Spleen (tissue), 11 donors: ENCODE data around the gene KLHL6. TPM values are rescaled to one million over a fixed set of nuclear protein-coding genes. Genes with fewer than 3 reads are reported as not detected.

ENCODE experiments used
- DNase-seq: peaks from one replicate; pipeline ENCODE4 v3.0.0-alpha.2; 2020
- H3K27ac ChIP-seq, 8 donors: fragments of 200-600 bp; sonication (generic) in 7 of 8; 1 replicate in 4 of 8; 2 replicates in 4 of 8; pipeline versions ENCODE4 v1.5.0 to v1.8.0; 2016 to 2021; ENCODE audit warnings: inconsistent platforms in 4 of 8, mild to moderate bottlenecking in 4 of 8, moderate library complexity in 1 of 8
- H3K27me3 ChIP-seq, 7 donors: fragments of 200-600 bp; sonication (generic) in 6 of 7; replicated peaks in 1 of 7; 1 replicate in 4 of 7; 2 replicates in 3 of 7; pipeline versions ENCODE4 v1.5.0 to v1.8.0; 2016 to 2021; ENCODE audit warnings: inconsistent platforms in 3 of 7, mild to moderate bottlenecking in 1 of 7
- H3K36me3 ChIP-seq, 6 donors: fragments of 200-600 bp; sonication (generic) in 5 of 6; 1 replicate in 4 of 6; 2 replicates in 2 of 6; pipeline versions ENCODE4 v1.5.0 to v1.8.0; 2016 to 2021; ENCODE audit warnings: inconsistent platforms in 2 of 6
- H3K4me1 ChIP-seq, 6 donors: fragments of 200-600 bp; sonication (generic) in 5 of 6; 1 replicate in 3 of 6; 2 replicates in 3 of 6; pipeline versions ENCODE4 v1.5.0 to v1.8.0; 2016 to 2021; ENCODE audit warnings: inconsistent platforms in 3 of 6
- H3K4me3 ChIP-seq, 8 donors: fragments of 200-600 bp; sonication (generic) in 7 of 8; 1 replicate in 4 of 8; 2 replicates in 4 of 8; pipeline versions ENCODE4 v1.5.0 to v1.8.0; 2016 to 2021; ENCODE audit warnings: inconsistent platforms in 4 of 8, mild to moderate bottlenecking in 4 of 8, moderate library complexity in 2 of 8
- H3K9me3 ChIP-seq, 8 donors: fragments of 200-600 bp; sonication (generic) in 7 of 8; 1 replicate in 4 of 8; 2 replicates in 4 of 8; pipeline versions ENCODE4 v1.5.0 to v1.8.0; 2016 to 2021; ENCODE audit warnings: inconsistent platforms in 4 of 8
- POLR2A ChIP-seq, 3 donors: fragments of 450-650 bp; IDR thresholded peaks; one replicate each; pipeline ENCODE4 v1.5.1; 2017; ENCODE audit warnings: antibody characterized with exemption in 3 of 3, mild to moderate bottlenecking in 1 of 3
- POLR2AphosphoS5 ChIP-seq, 3 donors: sonication (generic); formaldehyde crosslinking; IDR thresholded peaks; one replicate each; pipeline ENCODE4 v1.5.1; 2017; ENCODE audit warnings: antibody characterized with exemption in 3 of 3
- WGBS, 5 donors: extraction: QIAGEN DNeasy Blood & Tissue Kit in 3 of 5; methylation state at CpG; one replicate each; pipeline versions ENCODE4 v1.1.5 to v1.1.7; 2013 to 2018; 5-methylcytosine and 5-hydroxymethylcytosine counted together
- intact Hi-C: fragments of 100-400 bp; cut with DNase I; formaldehyde crosslinking; loops from one replicate; pipeline ENCODE4 v1.15.0; 2023; ENCODE audit warnings: low total_unique reads
- polyA plus RNA-seq, 3 donors: library from polyadenylated mRNA; stranded (reverse); fragments of 200-250 nt; gene quantifications; one replicate each; pipeline ENCODE4 v1.2.1, GENCODE V29; 2013
- total RNA-seq, 7 donors: library from RNA; depleted of rRNA in 3 of 7; stranded (reverse); fragments of >200 nt in 3 of 7; fragmentation: NEBNext Ultra II Directional in 4 of 7; extraction: Animal tissue kit (Norgen Biotek cat#: 25700) in 4 of 7; gene quantifications; one replicate each; pipeline versions ENCODE4 v1.1.0 to v1.2.1, GENCODE V29; 2016 to 2021
- TF ChIP-seq, protein P1 (sequence below), 11 experiments: fragments of 200-600 bp in 7 of 11; fragments of 450-650 bp in 4 of 11; sonication (generic) in 4 of 11; IDR thresholded peaks in 8 of 11; conservative IDR thresholded peaks in 3 of 11; 1 replicate in 7 of 11; 2 replicates in 4 of 11; pipeline versions ENCODE4 v1.4.0 to v1.8.0; 2016 to 2021; ENCODE audit warnings: antibody characterized with exemption in 11 of 11, inconsistent platforms in 4 of 11, mild to moderate bottlenecking in 1 of 11
- donor health status: healthy with polysubstance abuse.
- donor health status: DM: no; HTN: no; CAD: no; lungs with moderate emphysema.
- donor health status: DM: no; HTN: no; CAD: no.
- donor health status: Bipolar disorder and iron deficiency.
- donor health status: healthy.
- donor health status: DM: no; HTN: no; CAD: no.
- donor health status: DM: yes; HTN: yes; CAD: no.

Gene KLHL6
- total and polyA plus RNA-seq, 10 donors = 10.8 to 51.8 (median 33.0) TPM

DNA sequence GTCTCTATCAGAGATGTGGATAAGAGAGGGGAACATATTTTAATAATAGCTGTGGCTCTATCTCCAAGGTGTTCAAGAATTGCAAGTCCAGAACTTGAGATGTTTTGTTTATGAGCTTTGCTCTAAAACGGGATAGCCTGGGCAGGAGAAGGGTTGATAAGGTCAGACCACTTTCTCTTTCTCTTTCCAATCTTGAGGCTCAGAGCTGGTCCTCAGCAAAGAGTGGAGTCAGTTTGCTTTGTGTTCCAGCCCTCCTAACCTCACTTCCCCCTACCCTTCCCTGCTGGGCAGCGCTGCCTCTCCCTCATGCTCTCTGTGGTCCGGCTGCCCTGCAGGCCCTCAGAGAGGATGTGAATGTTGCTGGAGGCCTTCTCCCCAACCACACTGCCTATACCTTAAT, 13.8 kb downstream of the KLHL6 start:
- no peaks in the 10 kb centered on the region for H3K27me3 ChIP-seq
- peak overlapping the region in 6 of 8 donors; percentile 37 to 83 (median 72) for H3K27ac ChIP-seq
- H3K4me1 ChIP-seq = peaks cover 11 to 97% (median 74%) of the 10 kb centered on the region in 6 donors
- intact Hi-C loops = no loop called here
- H3K9me3 ChIP-seq = no peaks in the 10 kb centered on the region
- TF ChIP-seq POLR2AphosphoS5 (IDR thresholded peaks at IDR 0.05) = peak in 2 of 3 donors; percentile 58 to 66
- TF ChIP-seq POLR2A (IDR thresholded peaks at IDR 0.05) = no peak
- TF ChIP-seq, protein P1, sequence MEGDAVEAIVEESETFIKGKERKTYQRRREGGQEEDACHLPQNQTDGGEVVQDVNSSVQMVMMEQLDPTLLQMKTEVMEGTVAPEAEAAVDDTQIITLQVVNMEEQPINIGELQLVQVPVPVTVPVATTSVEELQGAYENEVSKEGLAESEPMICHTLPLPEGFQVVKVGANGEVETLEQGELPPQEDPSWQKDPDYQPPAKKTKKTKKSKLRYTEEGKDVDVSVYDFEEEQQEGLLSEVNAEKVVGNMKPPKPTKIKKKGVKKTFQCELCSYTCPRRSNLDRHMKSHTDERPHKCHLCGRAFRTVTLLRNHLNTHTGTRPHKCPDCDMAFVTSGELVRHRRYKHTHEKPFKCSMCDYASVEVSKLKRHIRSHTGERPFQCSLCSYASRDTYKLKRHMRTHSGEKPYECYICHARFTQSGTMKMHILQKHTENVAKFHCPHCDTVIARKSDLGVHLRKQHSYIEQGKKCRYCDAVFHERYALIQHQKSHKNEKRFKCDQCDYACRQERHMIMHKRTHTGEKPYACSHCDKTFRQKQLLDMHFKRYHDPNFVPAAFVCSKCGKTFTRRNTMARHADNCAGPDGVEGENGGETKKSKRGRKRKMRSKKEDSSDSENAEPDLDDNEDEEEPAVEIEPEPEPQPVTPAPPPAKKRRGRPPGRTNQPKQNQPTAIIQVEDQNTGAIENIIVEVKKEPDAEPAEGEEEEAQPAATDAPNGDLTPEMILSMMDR (IDR thresholded peaks at IDR 0.05 in 8 of 11, conservative IDR thresholded peaks at IDR 0.05 in 3 of 11) = peak in 1 of 11 experiments; percentile 4
- DNase-seq = no peak
- peak overlapping the region in 1 of 8 donors; percentile 13 for H3K4me3 ChIP-seq
- 14 to 46% (median 35%) methylated on average over 3 of the region's 3 CpGs for WGBS, 5 donors
- H3K36me3 ChIP-seq = peaks cover 0 to 8% (median 0%) of the 10 kb centered on the region in 6 donors

DNA sequence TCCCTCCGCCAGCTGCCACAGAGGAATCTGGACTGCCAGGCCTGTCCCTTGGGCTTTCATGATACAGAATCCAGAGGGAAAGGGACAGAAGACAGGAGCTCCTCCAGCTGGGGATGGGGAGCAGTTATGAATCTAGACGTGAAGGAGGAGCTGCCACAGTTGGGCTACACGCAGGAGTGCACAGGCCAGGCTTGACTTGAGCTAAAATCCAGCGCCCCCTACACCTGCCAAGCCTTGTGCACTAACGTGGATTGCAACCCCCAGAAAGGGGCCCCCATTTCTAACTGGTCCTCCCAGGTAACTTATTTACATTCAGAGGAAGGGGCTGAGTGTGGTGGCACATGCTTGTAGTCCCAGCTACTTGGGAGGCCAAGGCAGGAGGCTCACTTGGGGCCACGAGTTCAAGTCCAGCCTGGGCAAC, 14.3 kb downstream of the KLHL6 start:
- Histone ChIP-seq H3K27ac (peak overlapping the region; percentile 37 to 83 (median 63)), H3K36me3 (peaks cover 0 to 6% (median 0%) of the 10 kb centered on the region in 6 donors), H3K27me3 (no peaks in the 10 kb centered on the region), H3K4me1 (peaks cover 11 to 97% (median 76%) of the 10 kb centered on the region in 6 donors), H3K4me3 (peak overlapping the region in 1 of 8 donors; percentile 45), H3K9me3 (no peaks in the 10 kb centered on the region)
- intact Hi-C loops = no loop called here
- TF ChIP-seq, protein P1 (IDR thresholded peaks at IDR 0.05 in 8 of 11, conservative IDR thresholded peaks at IDR 0.05 in 3 of 11) = no peak
- TF ChIP-seq POLR2A (IDR thresholded peaks at IDR 0.05) (no peak), POLR2AphosphoS5 (IDR thresholded peaks at IDR 0.05) (no peak)
- DNase-seq = no peak
- WGBS, 5 donors = 68 to 78% (median 70%) methylated on average over 6 of the region's 6 CpGs

GRCh38 chr3:183540501-183541234, 14.8 kb downstream of the KLHL6 start:
- H3K4me3 ChIP-seq = peak overlapping the region in 1 of 8 donors; percentile 45
- H3K4me1 ChIP-seq = peaks cover 11 to 97% (median 76%) of the 10 kb centered on the region in 6 donors
- peak; percentile 31 to 78 (median 64) for TF ChIP-seq POLR2AphosphoS5 (IDR thresholded peaks at IDR 0.05)
- TF ChIP-seq, protein P1 (IDR thresholded peaks at IDR 0.05 in 8 of 11, conservative IDR thresholded peaks at IDR 0.05 in 3 of 11) = no peak
- intact Hi-C loops = no loop called here
- no peaks in the 10 kb centered on the region for H3K27me3 ChIP-seq
- H3K36me3 ChIP-seq = peaks cover 0 to under 1% (median 0%) of the 10 kb centered on the region in 6 donors
- 47 to 56% (median 51%) methylated on average over 14 of the region's 14 CpGs for WGBS, 5 donors
- H3K9me3 ChIP-seq = no peaks in the 10 kb centered on the region
- H3K27ac ChIP-seq = peak overlapping the region; percentile 37 to 83 (median 63)
- DNase-seq = peak; percentile 87

DNA sequence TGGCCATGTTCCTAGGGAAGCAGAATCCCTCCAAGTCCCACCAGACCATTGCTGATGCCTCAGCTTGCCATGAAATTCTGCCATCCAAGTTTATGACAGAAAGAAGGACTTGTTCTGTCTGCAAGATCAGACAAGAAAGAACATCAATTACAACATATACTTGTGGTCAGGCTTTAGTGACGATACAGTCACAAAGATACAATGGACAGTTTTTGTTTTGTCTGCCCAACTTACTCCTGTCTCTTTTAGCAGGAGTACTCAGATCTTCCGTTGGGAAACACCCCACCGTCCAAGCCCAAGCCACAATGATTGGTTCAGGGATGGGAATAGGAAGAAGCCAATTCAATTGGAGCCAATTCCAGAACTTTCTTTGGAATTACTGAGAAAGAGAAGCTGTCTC, 15.7 kb downstream of the KLHL6 start:
- peak overlapping the region in 6 of 8 donors; percentile 9 to 83 (median 72) for H3K27ac ChIP-seq
- H3K27me3 ChIP-seq = no peaks in the 10 kb centered on the region
- H3K4me3 ChIP-seq = no peak overlapping the region
- WGBS, 5 donors = 60 to 79% (median 68%) methylated on average over 3 of the region's 3 CpGs
- TF ChIP-seq POLR2A (IDR thresholded peaks at IDR 0.05) = no peak
- no peak for TF ChIP-seq POLR2AphosphoS5 (IDR thresholded peaks at IDR 0.05)
- TF ChIP-seq, protein P1 (IDR thresholded peaks at IDR 0.05 in 8 of 11, conservative IDR thresholded peaks at IDR 0.05 in 3 of 11) = no peak
- no peak for DNase-seq
- H3K9me3 ChIP-seq = no peaks in the 10 kb centered on the region
- H3K4me1 ChIP-seq = peaks cover 11 to 97% (median 74%) of the 10 kb centered on the region in 6 donors
- intact Hi-C loops = no loop called here
- no peaks in the 10 kb centered on the region for H3K36me3 ChIP-seq
